NCI-H774 (cell line): Measurements from ENCODE around the gene ATOSA.

ENCODE experiments used
- DNase-seq: peaks from one replicate; lab custom pipeline; 2025; lab: John Stamatoyannopoulos, UW

Gene ATOSA

GRCh38 chr15:52652286-52652685 is 26.9 kb downstream of the ATOSA start:
- DNase-seq: no peak

GRCh38 chr15:52651868-52652267 is 27.3 kb downstream of the ATOSA start:
- peak; percentile 80 for DNase-seq

- no peak for DNase-seq
These were observed 28.1 kb downstream of the ATOSA start for GRCh38 chr15:52651114-52651513.

- DNase-seq: no peak
These were observed 29.5 kb downstream of the ATOSA start for GRCh38 chr15:52649686-52650085.

GRCh38 chr15:52645916-52646315 is 33.3 kb downstream of the ATOSA start:
- DNase-seq: no peak

DNA sequence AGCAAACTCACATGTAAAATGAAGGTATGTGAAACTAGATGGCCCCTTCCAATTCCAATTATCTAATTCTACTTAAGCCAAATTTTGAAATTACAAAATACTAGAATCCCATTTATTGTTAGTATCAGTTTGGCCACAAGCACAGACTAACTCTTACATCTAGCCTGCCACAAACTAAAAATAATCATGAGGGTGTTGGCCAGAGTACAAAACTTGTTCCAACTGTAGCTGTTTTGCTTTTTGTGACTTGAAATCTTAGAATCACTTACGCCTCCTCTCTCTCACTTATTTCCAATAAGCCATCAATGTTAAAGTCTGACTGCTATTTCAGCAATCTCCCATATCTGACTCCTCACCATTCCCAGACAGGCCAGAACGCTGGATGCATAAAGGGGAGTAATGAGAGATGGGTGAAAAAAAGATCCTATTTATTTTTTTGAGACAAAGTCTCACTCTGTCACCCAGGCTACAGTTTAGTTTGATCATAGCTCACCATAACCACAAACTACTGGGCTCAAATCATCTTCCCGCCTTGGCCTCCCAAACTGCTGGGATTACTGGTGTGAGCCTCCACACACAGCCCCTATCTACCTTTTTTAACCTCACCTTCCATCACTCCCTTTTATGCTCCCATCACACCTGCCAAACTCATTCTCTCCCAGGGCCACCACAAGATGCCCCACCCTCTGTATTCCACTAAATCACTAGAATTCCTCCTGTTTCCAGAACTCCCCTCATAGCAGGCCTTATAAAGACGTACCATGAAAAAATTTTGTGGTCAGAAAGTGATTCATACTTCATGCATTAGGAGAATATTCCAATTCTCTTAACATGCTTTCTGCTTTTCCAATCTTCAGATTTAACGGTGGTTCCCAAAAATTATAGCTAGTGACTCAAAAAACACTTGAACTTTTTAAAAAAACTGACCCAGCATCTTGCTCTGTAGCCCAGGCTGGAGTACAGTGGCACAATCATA is 36.5 kb downstream of the ATOSA start:
- no peak for DNase-seq

DNA sequence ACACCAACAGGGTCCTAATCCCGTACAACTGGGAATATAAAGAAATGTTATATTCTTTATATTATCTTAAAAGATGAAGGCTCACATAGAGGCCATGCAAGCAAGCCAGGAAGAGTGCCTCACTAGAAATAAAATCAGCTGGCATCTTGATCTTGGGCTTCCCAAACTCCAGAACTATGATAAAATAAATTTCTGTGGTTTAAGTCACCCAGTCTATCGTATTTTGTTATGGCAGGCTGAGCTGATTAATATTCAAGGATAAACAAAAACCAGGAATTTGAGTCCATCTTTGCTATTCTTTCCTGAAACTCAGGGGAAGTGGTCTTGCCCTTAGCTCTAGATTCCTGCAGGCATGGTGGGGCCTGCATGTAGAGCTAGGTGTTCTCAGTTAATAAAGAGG is 42.7 kb downstream of the ATOSA start:
- DNase-seq: no peak

DNA sequence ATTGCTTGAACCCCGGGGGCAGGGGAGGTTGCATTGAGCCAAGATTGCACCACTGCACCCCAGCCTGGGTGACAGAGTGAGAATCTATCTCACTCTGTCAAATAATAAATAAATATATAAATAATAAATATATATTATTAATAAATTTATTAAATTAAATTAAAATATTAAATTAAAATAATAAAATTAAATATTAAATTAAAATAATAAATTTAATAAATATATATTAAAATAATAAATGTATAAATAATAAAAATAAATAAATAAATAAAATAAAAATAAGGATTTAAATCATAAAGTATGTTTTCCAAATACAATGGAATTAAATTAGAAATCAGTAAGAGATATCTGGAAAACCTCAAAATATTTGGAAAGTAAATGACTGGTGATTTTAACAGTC is 43.3 kb downstream of the ATOSA start:
- DNase-seq: no peak
